ENCODE data around the gene PDAP1. TPM values are rescaled to one million over a fixed set of nuclear protein-coding genes. Genes with fewer than 3 reads are reported as not detected.

Gene PDAP1
- total RNA-seq, 4 donors from 2014 or later, result 65.4 to 107 (median 68.8) TPM

- H3K27me3 ChIP-seq, result no peaks in the 10 kb centered on the region
- H3K4me1 ChIP-seq, result peaks cover 0 to 64% (median 29%) of the 10 kb centered on the region in 4 donors
- H3K36me3 ChIP-seq, result peaks cover 0 to 63% (median 3%) of the 10 kb centered on the region in 3 donors
- peak overlapping the region in 2 of 4 donors; percentile 16 to 48 for H3K27ac ChIP-seq
- TF ChIP-seq EP300 (IDR thresholded peaks at IDR 0.05) (no peak), POLR2A (IDR thresholded peaks at IDR 0.05) (no peak)
- 71 to 85% methylated on average over 5 of the region's 5 CpGs for WGBS, 2 donors
- no peak overlapping the region for H3K4me3 ChIP-seq
- DNase-seq (ENCODE audit: low spot score in 2 of 2), result no peak
- no peaks in the 10 kb centered on the region for H3K9me3 ChIP-seq
Observed at GRCh38 chr7:99403764-99404163, 4.6 kb downstream of the PDAP1 start.

- Histone ChIP-seq H3K4me1 (peaks cover 0 to 71% (median 29%) of the 10 kb centered on the region in 4 donors), H3K4me3 (no peak overlapping the region), H3K36me3 (peaks cover 0 to 72% (median 3%) of the 10 kb centered on the region in 3 donors), H3K9me3 (no peaks in the 10 kb centered on the region), H3K27me3 (no peaks in the 10 kb centered on the region), H3K27ac (no peak overlapping the region)
- 95 to 96% methylated on average over 3 of the region's 3 CpGs for WGBS, 2 donors
- TF ChIP-seq EP300 (IDR thresholded peaks at IDR 0.05), result no peak
- TF ChIP-seq, protein P1, sequence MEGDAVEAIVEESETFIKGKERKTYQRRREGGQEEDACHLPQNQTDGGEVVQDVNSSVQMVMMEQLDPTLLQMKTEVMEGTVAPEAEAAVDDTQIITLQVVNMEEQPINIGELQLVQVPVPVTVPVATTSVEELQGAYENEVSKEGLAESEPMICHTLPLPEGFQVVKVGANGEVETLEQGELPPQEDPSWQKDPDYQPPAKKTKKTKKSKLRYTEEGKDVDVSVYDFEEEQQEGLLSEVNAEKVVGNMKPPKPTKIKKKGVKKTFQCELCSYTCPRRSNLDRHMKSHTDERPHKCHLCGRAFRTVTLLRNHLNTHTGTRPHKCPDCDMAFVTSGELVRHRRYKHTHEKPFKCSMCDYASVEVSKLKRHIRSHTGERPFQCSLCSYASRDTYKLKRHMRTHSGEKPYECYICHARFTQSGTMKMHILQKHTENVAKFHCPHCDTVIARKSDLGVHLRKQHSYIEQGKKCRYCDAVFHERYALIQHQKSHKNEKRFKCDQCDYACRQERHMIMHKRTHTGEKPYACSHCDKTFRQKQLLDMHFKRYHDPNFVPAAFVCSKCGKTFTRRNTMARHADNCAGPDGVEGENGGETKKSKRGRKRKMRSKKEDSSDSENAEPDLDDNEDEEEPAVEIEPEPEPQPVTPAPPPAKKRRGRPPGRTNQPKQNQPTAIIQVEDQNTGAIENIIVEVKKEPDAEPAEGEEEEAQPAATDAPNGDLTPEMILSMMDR (IDR thresholded peaks at IDR 0.05), result no peak
- TF ChIP-seq POLR2A (IDR thresholded peaks at IDR 0.05), result no peak
- no peak for DNase-seq (ENCODE audit: low spot score in 2 of 2)
Observed at GRCh38 chr7:99402854-99403253, 5.5 kb downstream of the PDAP1 start.

GRCh38 chr7:99399597-99399996 is 8.8 kb downstream of the PDAP1 start:
- Histone ChIP-seq H3K4me3 (no peak overlapping the region), H3K4me1 (peaks cover 0 to 72% (median 11%) of the 10 kb centered on the region in 4 donors), H3K36me3 (peaks cover 0 to 99% (median 9%) of the 10 kb centered on the region in 3 donors), H3K9me3 (no peaks in the 10 kb centered on the region), H3K27me3 (no peaks in the 10 kb centered on the region), H3K27ac (peak overlapping the region in 1 of 4 donors; percentile 88)
- TF ChIP-seq POLR2A (IDR thresholded peaks at IDR 0.05) (no peak), EP300 (IDR thresholded peaks at IDR 0.05) (no peak)
- TF ChIP-seq, protein P1 (IDR thresholded peaks at IDR 0.05), result no peak
- no peak for DNase-seq (ENCODE audit: low spot score in 2 of 2)
- 60 to 69% methylated on average over 6 of the region's 6 CpGs for WGBS, 2 donors

GRCh38 chr7:99398891-99399445 is 9.4 kb downstream of the PDAP1 start:
- WGBS, 2 donors, result 72% methylated on average over 5 of the region's 5 CpGs
- peaks cover 0 to 99% (median 9%) of the 10 kb centered on the region in 3 donors for H3K36me3 ChIP-seq
- DNase-seq (ENCODE audit: low spot score in 2 of 2), result no peak
- no peaks in the 10 kb centered on the region for H3K27me3 ChIP-seq
- H3K4me1 ChIP-seq, result peaks cover 0 to 72% (median 9%) of the 10 kb centered on the region in 4 donors
- peak overlapping the region in 2 of 4 donors; percentile 28 to 88 for H3K27ac ChIP-seq
- H3K9me3 ChIP-seq, result no peaks in the 10 kb centered on the region
- no peak overlapping the region for H3K4me3 ChIP-seq
- TF ChIP-seq POLR2A (IDR thresholded peaks at IDR 0.05), result no peak
- TF ChIP-seq, protein P1 (IDR thresholded peaks at IDR 0.05), result no peak
- TF ChIP-seq EP300 (IDR thresholded peaks at IDR 0.05), result no peak

- Histone ChIP-seq H3K9me3 (no peaks in the 10 kb centered on the region), H3K27me3 (no peaks in the 10 kb centered on the region), H3K36me3 (peaks cover 0 to 89% (median 6%) of the 10 kb centered on the region in 3 donors), H3K27ac (peak overlapping the region in 3 of 4 donors; percentile 23 to 88 (median 70)), H3K4me3 (no peak overlapping the region), H3K4me1 (peaks cover 0 to 79% (median 16%) of the 10 kb centered on the region in 4 donors)
- WGBS, 2 donors, result 74 to 77% methylated on average over 16 to 17 of the region's 18 CpGs
- DNase-seq (ENCODE audit: low spot score in 2 of 2), result no peak
- TF ChIP-seq POLR2A (IDR thresholded peaks at IDR 0.05) (no peak), EP300 (IDR thresholded peaks at IDR 0.05) (no peak)
- TF ChIP-seq, protein P1 (IDR thresholded peaks at IDR 0.05), result no peak
Observed at GRCh38 chr7:99397297-99397983, 11.0 kb downstream of the PDAP1 start.

Measured in tibial nerve (tissue), 4 donors.